Pancreas (tissue), 10 donors: Measurements from ENCODE around the gene NEDD9. TPM values are rescaled to one million over a fixed set of nuclear protein-coding genes. Genes with fewer than 3 reads are reported as not detected.

ENCODE experiments used
- ATAC-seq, 4 donors: fragments of 200-7000 bp; cut with Tn5 transposase; one replicate each; pipeline versions ENCODE4 v1.8.0 to v1.9.1; 2020; ENCODE audit warnings: mild to moderate bottlenecking in 4 of 4, moderate library complexity in 4 of 4
- DNase-seq, 6 donors: peaks; one replicate each; pipeline ENCODE4 v3.0.0-alpha.2; 2020
- FAIRE-seq: peaks from 2 replicates; lab custom pipeline; 2012; peaks lifted over from hg19 to GRCh38; lab: Jason Lieb, UNC
- H3K27ac ChIP-seq, 4 donors: fragments of 200-600 bp; sonication (generic); 1 replicate in 3 of 4; 2 replicates in 1 of 4; pipeline versions ENCODE4 v1.5.0 to v1.8.0; 2020
- H3K27me3 ChIP-seq, 4 donors: fragments of 200-600 bp; one replicate each; pipeline ENCODE4 v1.8.0; 2021
- H3K36me3 ChIP-seq, 3 donors: fragments of 200-600 bp; sonication (generic) in 1 of 3; one replicate each; pipeline versions ENCODE4 v1.5.0 to v1.8.0; 2020 to 2021
- H3K4me1 ChIP-seq, 3 donors: fragments of 200-600 bp; one replicate each; pipeline ENCODE4 v1.8.0; 2021
- H3K4me3 ChIP-seq, 4 donors: fragments of 200-600 bp; sonication (generic) in 2 of 4; one replicate each; pipeline versions ENCODE4 v1.5.0 to v1.8.0; 2020 to 2021
- H3K9me3 ChIP-seq, 4 donors: fragments of 200-600 bp; one replicate each; pipeline ENCODE4 v1.8.0; 2021
- WGBS, 2 donors: extraction: QIAGEN DNeasy Blood & Tissue Kit; methylation state at CpG; one replicate each; pipeline ENCODE4 v1.1.7; 2013; 5-methylcytosine and 5-hydroxymethylcytosine counted together
- intact Hi-C, 3 donors: fragments of 100-400 bp; cut with DNase I; formaldehyde crosslinking; loops; one replicate each; pipeline versions ENCODE4 v1.11.1 to v1.14.2; 2022
- polyA plus RNA-seq, 2 donors: library from polyadenylated mRNA; stranded (reverse); fragments of 200-250 nt; gene quantifications; one replicate each; pipeline ENCODE4 v1.2.3, GENCODE V29; 2013
- total RNA-seq, 6 donors: library from RNA; stranded (reverse); fragmentation: NEBNext Ultra II Directional in 4 of 6; extraction: Animal tissue kit (Norgen Biotek cat#: 25700) in 4 of 6; gene quantifications; one replicate each; pipeline versions ENCODE4 v1.2.1 to v1.2.4, GENCODE V29; 2021 to 2023
- TF ChIP-seq, protein P1 (sequence below), 4 donors: fragments of 200-600 bp; sonication (generic) in 3 of 4; IDR thresholded peaks; one replicate each; pipeline versions ENCODE4 v1.5.0 to v1.8.0; 2021; ENCODE audit warnings: antibody characterized with exemption in 4 of 4
- donor health status: healthy with polysubstance abuse.
- donor health status: DM: no; HTN: no; CAD: no; lungs with moderate emphysema.
- donor health status: DM: no; HTN: no; CAD: no.
- donor health status: control.
- donor health status: control.
- donor health status: Bipolar disorder and iron deficiency.
- donor health status: DM: yes; HTN: yes; CAD: no.
- donor health status: DM: no; HTN: no; CAD: no.
- donor health status: DM: no; HTN: no; CAD: no.
- donor health status: DM: yes; HTN: yes; CAD: no.

NEDD9 gene
- total and polyA plus RNA-seq, 8 donors: 4.8 to 13.2 (median 8.3) TPM

GRCh38 chr6:11250108-11250507, 17.6 kb upstream of the NEDD9 start:
- Histone ChIP-seq H3K27me3 (no peaks in the 10 kb centered on the region), H3K4me3 (no peak overlapping the region), H3K36me3 (no peaks in the 10 kb centered on the region), H3K9me3 (no peaks in the 10 kb centered on the region), H3K27ac (no peak overlapping the region), H3K4me1 (peaks cover 0 to 6% (median 4%) of the 10 kb centered on the region in 3 donors)
- FAIRE-seq (no peak), DNase-seq (no peak), ATAC-seq (no peak)
- intact Hi-C loops: no loop called here
- WGBS, 2 donors: 57 to 84% methylated on average over 1 of the region's 1 CpG
- TF ChIP-seq, protein P1, sequence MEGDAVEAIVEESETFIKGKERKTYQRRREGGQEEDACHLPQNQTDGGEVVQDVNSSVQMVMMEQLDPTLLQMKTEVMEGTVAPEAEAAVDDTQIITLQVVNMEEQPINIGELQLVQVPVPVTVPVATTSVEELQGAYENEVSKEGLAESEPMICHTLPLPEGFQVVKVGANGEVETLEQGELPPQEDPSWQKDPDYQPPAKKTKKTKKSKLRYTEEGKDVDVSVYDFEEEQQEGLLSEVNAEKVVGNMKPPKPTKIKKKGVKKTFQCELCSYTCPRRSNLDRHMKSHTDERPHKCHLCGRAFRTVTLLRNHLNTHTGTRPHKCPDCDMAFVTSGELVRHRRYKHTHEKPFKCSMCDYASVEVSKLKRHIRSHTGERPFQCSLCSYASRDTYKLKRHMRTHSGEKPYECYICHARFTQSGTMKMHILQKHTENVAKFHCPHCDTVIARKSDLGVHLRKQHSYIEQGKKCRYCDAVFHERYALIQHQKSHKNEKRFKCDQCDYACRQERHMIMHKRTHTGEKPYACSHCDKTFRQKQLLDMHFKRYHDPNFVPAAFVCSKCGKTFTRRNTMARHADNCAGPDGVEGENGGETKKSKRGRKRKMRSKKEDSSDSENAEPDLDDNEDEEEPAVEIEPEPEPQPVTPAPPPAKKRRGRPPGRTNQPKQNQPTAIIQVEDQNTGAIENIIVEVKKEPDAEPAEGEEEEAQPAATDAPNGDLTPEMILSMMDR (IDR thresholded peaks at IDR 0.05): no peak

- DNase-seq: no peak
- no peak for FAIRE-seq
- no peak for ATAC-seq
- Histone ChIP-seq H3K36me3 (no peaks in the 10 kb centered on the region), H3K4me3 (no peak overlapping the region), H3K4me1 (peaks cover 0 to 6% (median 4%) of the 10 kb centered on the region in 3 donors), H3K9me3 (no peaks in the 10 kb centered on the region), H3K27ac (no peak overlapping the region), H3K27me3 (no peaks in the 10 kb centered on the region)
- 96 to 97% methylated on average over 3 of the region's 3 CpGs for WGBS, 2 donors
- TF ChIP-seq, protein P1 (IDR thresholded peaks at IDR 0.05): no peak
- intact Hi-C loops: loop anchor here in 1 of 3 donors (10.0 kb wide), 1 partner anchor 246 kb away; no protein-coding TSS in a partner anchor
These were observed 16.7 kb upstream of the NEDD9 start for GRCh38 chr6:11248974-11249761.

DNA sequence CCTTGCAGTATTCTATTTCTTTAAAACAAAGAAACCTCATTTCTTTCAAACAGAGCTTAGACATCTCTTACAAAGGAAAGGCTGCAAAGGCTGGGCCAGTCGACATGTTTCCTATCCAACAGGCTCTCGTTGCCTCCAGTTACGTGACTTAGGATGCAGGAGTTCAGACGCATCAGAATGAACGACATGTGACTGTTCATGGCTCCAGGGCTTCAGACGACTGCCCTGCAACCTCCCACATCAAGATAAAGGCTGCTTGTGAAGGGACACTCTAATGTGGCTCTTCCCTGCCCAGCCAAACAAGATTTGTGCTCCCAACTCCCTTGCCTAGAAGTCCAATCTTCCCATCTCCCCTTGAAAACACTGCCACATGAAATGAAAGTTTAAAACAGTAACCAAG, 14.3 kb upstream of the NEDD9 start:
- intact Hi-C loops: loop anchor here in 1 of 3 donors (10.0 kb wide), 1 partner anchor 248 kb away; no protein-coding TSS in a partner anchor
- TF ChIP-seq, protein P1 (IDR thresholded peaks at IDR 0.05): no peak
- WGBS, 2 donors: 71 to 79% methylated on average over 6 of the region's 6 CpGs

DNA sequence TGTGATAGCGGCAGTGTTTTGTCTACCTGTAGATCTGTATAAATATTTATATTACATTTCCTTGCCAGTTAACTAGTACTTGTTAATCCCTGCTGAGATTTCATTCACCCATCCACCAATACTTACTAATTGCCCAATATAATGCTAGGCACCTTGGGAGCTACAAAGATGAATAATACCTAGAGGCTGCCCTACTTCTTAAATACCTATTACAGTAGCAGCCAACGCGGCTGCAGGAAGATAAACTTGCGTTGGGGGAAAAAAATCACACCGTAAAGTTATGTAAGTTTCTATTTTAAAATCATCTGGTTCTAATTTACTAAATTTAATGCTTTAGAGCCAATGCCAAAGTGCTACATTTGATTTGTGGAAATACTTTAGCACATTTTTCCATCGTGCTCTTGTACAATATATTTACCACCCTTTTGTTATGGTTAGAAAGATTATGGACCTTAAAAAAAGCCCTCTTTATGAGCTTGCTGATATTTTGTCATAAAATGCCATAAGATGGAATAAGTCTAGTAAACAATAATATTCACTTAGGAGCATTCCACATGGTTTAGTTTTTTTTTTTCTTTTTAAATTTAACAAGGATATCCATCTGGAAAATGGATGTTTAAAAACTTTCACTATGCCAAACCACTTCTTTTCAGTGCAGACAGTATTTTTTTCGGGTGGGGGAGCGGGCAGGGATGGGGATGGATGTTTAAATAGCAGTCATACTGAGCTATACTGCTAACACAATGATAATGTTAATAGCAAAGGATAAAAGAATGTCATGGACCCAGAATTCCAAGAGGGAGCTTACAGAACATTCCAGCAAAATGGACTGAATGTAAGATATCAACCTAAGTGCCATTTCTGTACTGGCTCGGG, 13.2 kb upstream of the NEDD9 start:
- TF ChIP-seq, protein P1 (IDR thresholded peaks at IDR 0.05): no peak
- FAIRE-seq: peak; percentile 5
- Histone ChIP-seq H3K4me1 (peaks cover 0 to 3% (median 0%) of the 10 kb centered on the region in 3 donors), H3K9me3 (no peaks in the 10 kb centered on the region), H3K36me3 (no peaks in the 10 kb centered on the region), H3K4me3 (no peak overlapping the region), H3K27ac (no peak overlapping the region), H3K27me3 (no peaks in the 10 kb centered on the region)
- intact Hi-C loops: loop anchor here in 1 of 3 donors (10.0 kb wide), 1 partner anchor 249 kb away; no protein-coding TSS in a partner anchor
- 67 to 70% methylated on average over 9 of the region's 9 CpGs for WGBS, 2 donors
- ATAC-seq: no peak
- DNase-seq: no peak

More for the DNA sequence above, 14.3 kb upstream of the NEDD9 start:
- DNase-seq (no peak), FAIRE-seq (no peak), ATAC-seq (no peak)
- Histone ChIP-seq H3K4me3 (no peak overlapping the region), H3K27ac (no peak overlapping the region), H3K4me1 (peaks cover 0 to 3% (median 0%) of the 10 kb centered on the region in 3 donors), H3K36me3 (no peaks in the 10 kb centered on the region), H3K27me3 (no peaks in the 10 kb centered on the region), H3K9me3 (no peaks in the 10 kb centered on the region)
